Measurements from ENCODE around the gene SH3RF3.
A peak's percentile ranks its signal among the peaks of the same experiment; 100 is the strongest.

The SH3RF3 gene

DNA sequence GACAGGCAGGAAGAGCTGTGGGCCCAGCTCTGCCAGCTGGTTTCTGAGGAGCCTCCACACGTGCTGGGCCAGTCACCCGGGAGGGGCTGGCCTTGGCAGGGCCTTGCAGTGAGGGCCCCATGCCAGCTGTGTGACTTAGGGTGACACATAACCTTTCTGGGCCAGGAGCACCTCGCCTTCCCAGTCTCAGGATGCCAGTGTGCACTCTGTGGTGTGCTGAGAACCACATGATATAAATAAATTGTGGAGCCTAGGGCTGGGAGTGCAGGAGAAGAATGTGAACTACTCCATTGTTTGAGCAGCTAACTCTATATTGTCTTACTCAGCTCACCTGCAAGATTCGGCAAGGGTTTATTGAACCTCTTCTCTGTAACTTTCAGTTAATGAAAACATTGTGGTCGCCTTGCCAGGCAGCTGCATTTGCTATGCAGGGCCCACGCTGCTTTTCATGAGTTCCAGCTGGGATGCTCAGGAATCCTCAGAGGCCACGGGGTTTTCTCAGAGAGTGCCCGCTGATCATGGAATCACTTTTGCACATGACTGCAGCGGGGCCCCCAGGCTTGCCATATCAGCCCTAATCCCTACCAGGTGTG lies 222.3 kb downstream of the SH3RF3 start:
- Histone ChIP-seq H3K4me3 (IDR thresholded peaks at IDR 0.05; ENCODE audit: insufficient read depth, low read depth, low read length) (no peak overlapping the region), H2AFZ (ENCODE audit: low read depth) (0 out of 2 replicates have a peak overlapping the region, but pooled peaks have one; percentile 1), H3K4me1 (ENCODE audit: low read depth, poor library complexity, severe bottlenecking) (peaks cover 37% of the 10 kb centered on the region), H3K27me3 (ENCODE audit: insufficient read depth, low read depth) (no peaks in the 10 kb centered on the region), H3K9ac (peak overlapping the region; percentile 13; the same call in 1 of the 2 replicates), H4K20me1 (ENCODE audit: insufficient read depth) (no peaks in the 10 kb centered on the region), H3K27ac (peak overlapping the region; percentile 49), H3K4me2 (peak overlapping the region; percentile 69), H3K79me2 (ENCODE audit: insufficient read depth, low read depth) (no peaks in the 10 kb centered on the region), H3K36me3 (ENCODE audit: insufficient read depth) (no peaks in the 10 kb centered on the region)
- TF ChIP-seq, protein P1, sequence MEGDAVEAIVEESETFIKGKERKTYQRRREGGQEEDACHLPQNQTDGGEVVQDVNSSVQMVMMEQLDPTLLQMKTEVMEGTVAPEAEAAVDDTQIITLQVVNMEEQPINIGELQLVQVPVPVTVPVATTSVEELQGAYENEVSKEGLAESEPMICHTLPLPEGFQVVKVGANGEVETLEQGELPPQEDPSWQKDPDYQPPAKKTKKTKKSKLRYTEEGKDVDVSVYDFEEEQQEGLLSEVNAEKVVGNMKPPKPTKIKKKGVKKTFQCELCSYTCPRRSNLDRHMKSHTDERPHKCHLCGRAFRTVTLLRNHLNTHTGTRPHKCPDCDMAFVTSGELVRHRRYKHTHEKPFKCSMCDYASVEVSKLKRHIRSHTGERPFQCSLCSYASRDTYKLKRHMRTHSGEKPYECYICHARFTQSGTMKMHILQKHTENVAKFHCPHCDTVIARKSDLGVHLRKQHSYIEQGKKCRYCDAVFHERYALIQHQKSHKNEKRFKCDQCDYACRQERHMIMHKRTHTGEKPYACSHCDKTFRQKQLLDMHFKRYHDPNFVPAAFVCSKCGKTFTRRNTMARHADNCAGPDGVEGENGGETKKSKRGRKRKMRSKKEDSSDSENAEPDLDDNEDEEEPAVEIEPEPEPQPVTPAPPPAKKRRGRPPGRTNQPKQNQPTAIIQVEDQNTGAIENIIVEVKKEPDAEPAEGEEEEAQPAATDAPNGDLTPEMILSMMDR (conservative IDR thresholded peaks at IDR 0.05; ENCODE audit: low read depth, low read length), result no peak

DNA sequence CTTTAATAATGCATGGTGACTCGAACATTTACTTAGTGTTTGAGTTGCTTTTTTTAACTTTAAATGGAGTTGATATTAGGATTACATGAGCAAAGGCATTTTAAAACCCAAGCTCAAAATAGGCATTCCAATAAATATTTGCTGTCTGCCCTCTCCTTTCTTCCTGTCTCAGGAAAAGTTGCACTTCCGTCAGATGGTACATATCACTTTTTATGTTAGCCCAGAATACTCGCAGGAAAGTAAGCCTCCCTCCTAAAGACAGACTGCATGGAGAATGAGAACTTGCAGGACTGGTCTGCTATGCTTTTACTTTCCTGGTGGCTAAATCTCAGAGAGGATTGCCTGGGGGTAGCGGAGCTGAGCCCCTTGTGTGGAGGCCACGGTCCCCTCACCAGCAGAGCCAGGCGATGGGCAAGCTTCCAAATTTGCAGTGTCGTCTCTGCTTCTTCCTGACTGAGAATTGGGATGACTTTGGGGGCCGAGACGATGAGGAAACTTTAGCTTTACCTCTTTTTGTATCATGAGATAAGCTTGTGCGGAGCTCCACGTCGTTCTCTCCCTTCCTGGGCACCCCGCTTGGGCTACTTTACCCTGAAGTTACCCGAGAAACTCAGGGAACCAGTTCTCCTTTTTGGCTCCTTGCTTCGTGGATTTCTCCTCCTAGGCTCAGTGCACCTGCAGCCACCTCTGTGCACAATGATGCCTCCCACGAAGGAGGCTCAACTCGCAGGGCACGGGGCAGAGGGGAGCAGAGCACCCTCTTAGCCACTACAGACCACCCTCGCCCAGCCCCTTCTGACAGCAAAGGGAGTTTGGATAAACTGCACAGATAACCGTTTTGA lies 223.3 kb downstream of the SH3RF3 start:
- H3K27ac ChIP-seq, result no peak overlapping the region; the same call in 1 of the 2 replicates
- H3K36me3 ChIP-seq (ENCODE audit: insufficient read depth), result no peaks in the 10 kb centered on the region
- H3K4me1 ChIP-seq (ENCODE audit: low read depth, poor library complexity, severe bottlenecking), result peaks cover 37% of the 10 kb centered on the region
- H3K27me3 ChIP-seq (ENCODE audit: insufficient read depth, low read depth), result no peaks in the 10 kb centered on the region
- H3K4me2 ChIP-seq, result peak overlapping the region; percentile 69; the same call in 1 of the 2 replicates
- no peaks in the 10 kb centered on the region for H3K79me2 ChIP-seq (ENCODE audit: insufficient read depth, low read depth)
- H3K9ac ChIP-seq, result no peak overlapping the region
- H2AFZ ChIP-seq (ENCODE audit: low read depth), result no peak overlapping the region
- H3K4me3 ChIP-seq (IDR thresholded peaks at IDR 0.05; ENCODE audit: insufficient read depth, low read depth, low read length), result no peak overlapping the region
- no peaks in the 10 kb centered on the region for H4K20me1 ChIP-seq (ENCODE audit: insufficient read depth)
- TF ChIP-seq, protein P1 (conservative IDR thresholded peaks at IDR 0.05; ENCODE audit: low read depth, low read length), result no peak

DNA sequence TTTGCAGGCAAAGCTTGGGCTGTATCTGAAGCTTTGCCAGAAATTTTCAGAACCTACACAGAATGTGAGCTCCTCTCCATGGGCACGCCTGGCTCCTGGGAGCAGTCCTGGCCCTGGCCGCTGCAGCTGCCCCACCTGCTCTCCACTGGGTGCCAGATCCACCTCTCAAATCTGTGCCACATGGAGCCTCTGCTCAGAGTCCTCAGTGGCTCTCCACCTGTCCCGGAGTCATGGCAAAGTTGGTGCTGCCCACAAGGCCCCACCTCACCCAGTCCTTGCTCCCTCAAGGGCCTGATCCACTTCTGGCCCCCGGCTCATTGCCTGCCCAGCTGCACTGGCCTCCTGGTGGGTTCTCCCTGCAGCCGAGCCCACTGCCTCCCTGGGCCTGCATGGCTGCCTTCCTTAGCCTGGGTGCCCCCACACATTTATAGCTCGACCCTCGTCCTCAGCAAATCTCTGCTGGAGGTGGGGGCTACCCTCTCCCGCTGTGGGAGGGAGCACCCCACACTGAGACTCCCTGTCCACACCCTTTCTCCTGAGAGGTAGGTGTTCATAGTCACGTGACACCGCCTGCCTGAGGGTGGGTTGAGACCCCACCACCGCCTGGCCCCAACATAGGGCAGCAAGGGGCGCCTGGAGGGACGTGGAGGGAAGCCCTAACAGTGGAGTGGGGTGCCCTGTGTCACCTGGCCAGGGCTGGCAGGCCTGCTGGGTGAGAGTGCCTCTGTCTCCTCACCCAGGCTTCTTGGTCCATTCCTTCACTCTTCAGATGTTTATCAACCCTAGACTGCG lies 224.1 kb downstream of the SH3RF3 start:
- Histone ChIP-seq H3K4me3 (IDR thresholded peaks at IDR 0.05; ENCODE audit: insufficient read depth, low read depth, low read length) (no peak overlapping the region), H3K27ac (no peak overlapping the region)
- TF ChIP-seq, protein P1 (conservative IDR thresholded peaks at IDR 0.05; ENCODE audit: low read depth, low read length), result no peak

More for the DNA sequence above, 224.1 kb downstream of the SH3RF3 start:
- Histone ChIP-seq H3K9ac (no peak overlapping the region), H3K36me3 (ENCODE audit: insufficient read depth) (no peaks in the 10 kb centered on the region), H4K20me1 (ENCODE audit: insufficient read depth) (no peaks in the 10 kb centered on the region), H3K27me3 (ENCODE audit: insufficient read depth, low read depth) (no peaks in the 10 kb centered on the region), H2AFZ (ENCODE audit: low read depth) (no peak overlapping the region), H3K4me2 (no peak overlapping the region), H3K4me1 (ENCODE audit: low read depth, poor library complexity, severe bottlenecking) (peaks cover 37% of the 10 kb centered on the region), H3K79me2 (ENCODE audit: insufficient read depth, low read depth) (no peaks in the 10 kb centered on the region)

All from KMS-11 (cell line).